ENCODE measurements around the gene SERPINB1.

DNA sequence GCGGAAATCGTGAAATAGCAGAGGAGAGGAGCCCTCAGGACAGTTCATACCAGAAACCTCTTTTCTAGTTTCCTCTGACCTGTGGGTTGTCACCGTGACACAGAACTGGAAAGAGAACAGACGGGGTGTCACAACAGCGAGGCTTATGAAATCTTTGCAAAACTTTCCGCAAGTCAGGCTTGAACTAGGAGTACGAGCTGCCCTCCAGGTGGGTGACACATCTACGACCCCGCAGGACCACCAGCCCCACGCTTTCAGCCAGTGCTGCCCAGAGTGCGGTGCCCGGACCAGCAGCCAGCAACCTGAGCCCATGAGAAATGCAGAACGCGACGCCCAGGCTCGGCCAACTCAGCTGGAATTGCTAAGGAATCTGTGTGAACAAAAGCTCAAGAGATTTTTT is 45.7 kb downstream of the SERPINB1 start:
- TF ChIP-seq CTCF (IDR thresholded peaks at IDR 0.05) (no peak), POLR2A (IDR thresholded peaks at IDR 0.05) (no peak)

Data from adrenal gland (tissue), 5 donors.